Measurements from ENCODE around the gene ZNF684.
"Not testable (repeated sequence)": the region's sequence is repeated elsewhere in the genome, so short reads cannot be mapped to it uniquely, and the experiment has no call there.

ZNF684 gene

GRCh38 chr1:40553017-40553416, 21.6 kb downstream of the ZNF684 start:
- Histone ChIP-seq H3K36me3 (ENCODE audit: insufficient read depth, low read length) (no peaks in the 10 kb centered on the region; the same call in 1 of the 2 replicates), H3K79me2 (ENCODE audit: insufficient read depth, low read length) (no peaks in the 10 kb centered on the region), H4K20me1 (ENCODE audit: insufficient read depth, low read length) (no peaks in the 10 kb centered on the region), H3K4me3 (ENCODE audit: low read depth, low read length, poor library complexity, severe bottlenecking) (no peak overlapping the region), H3K9ac (ENCODE audit: low read length) (no peak overlapping the region), H3K9me3 (ENCODE audit: low read length) (no peaks in the 10 kb centered on the region), H3K4me1 (ENCODE audit: insufficient read depth, low read length, severe bottlenecking) (no peaks in the 10 kb centered on the region), H3K4me2 (ENCODE audit: low read length) (no peak overlapping the region), H3F3A (ENCODE audit: insufficient read depth, low read length) (no peaks in the 10 kb centered on the region), H3K9me2 (ENCODE audit: low read depth, low read length) (no peaks in the 10 kb centered on the region), H2AFZ (ENCODE audit: low read length) (no peak overlapping the region), H3K27ac (ENCODE audit: low read depth, low read length, poor library complexity, severe bottlenecking) (no peak overlapping the region), H3K27me3 (ENCODE audit: insufficient read depth, low read length) (no peaks in the 10 kb centered on the region)
- TF ChIP-seq, protein P1, sequence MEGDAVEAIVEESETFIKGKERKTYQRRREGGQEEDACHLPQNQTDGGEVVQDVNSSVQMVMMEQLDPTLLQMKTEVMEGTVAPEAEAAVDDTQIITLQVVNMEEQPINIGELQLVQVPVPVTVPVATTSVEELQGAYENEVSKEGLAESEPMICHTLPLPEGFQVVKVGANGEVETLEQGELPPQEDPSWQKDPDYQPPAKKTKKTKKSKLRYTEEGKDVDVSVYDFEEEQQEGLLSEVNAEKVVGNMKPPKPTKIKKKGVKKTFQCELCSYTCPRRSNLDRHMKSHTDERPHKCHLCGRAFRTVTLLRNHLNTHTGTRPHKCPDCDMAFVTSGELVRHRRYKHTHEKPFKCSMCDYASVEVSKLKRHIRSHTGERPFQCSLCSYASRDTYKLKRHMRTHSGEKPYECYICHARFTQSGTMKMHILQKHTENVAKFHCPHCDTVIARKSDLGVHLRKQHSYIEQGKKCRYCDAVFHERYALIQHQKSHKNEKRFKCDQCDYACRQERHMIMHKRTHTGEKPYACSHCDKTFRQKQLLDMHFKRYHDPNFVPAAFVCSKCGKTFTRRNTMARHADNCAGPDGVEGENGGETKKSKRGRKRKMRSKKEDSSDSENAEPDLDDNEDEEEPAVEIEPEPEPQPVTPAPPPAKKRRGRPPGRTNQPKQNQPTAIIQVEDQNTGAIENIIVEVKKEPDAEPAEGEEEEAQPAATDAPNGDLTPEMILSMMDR (IDR thresholded peaks at IDR 0.05; ENCODE audit: low read length): no peak
- TF ChIP-seq EZH2 (IDR thresholded peaks at IDR 0.05; ENCODE audit: borderline replicate concordance, low read length): no peak

- H3K27ac ChIP-seq (ENCODE audit: low read depth, low read length, poor library complexity, severe bottlenecking); H3K4me1 ChIP-seq (ENCODE audit: insufficient read depth, low read length, severe bottlenecking); H3K9ac ChIP-seq (ENCODE audit: low read length); H3K9me2 ChIP-seq (ENCODE audit: low read depth, low read length); H3K79me2 ChIP-seq (ENCODE audit: insufficient read depth, low read length); H3K36me3 ChIP-seq (ENCODE audit: insufficient read depth, low read length); H3K4me3 ChIP-seq (ENCODE audit: low read depth, low read length, poor library complexity, severe bottlenecking); H3F3A ChIP-seq (ENCODE audit: insufficient read depth, low read length); H4K20me1 ChIP-seq (ENCODE audit: insufficient read depth, low read length); H2AFZ ChIP-seq (ENCODE audit: low read length); H3K27me3 ChIP-seq (ENCODE audit: insufficient read depth, low read length); H3K9me3 ChIP-seq (ENCODE audit: low read length); H3K4me2 ChIP-seq (ENCODE audit: low read length): not testable (repeated sequence)
Observed at GRCh38 chr1:40554807-40555206, 23.4 kb downstream of the ZNF684 start.

GRCh38 chr1:40556121-40556520, 24.7 kb downstream of the ZNF684 start:
- Histone ChIP-seq H3K4me3 (ENCODE audit: low read depth, low read length, poor library complexity, severe bottlenecking) (no peak overlapping the region), H4K20me1 (ENCODE audit: insufficient read depth, low read length) (no peaks in the 10 kb centered on the region), H3K4me1 (ENCODE audit: insufficient read depth, low read length, severe bottlenecking) (no peaks in the 10 kb centered on the region), H3K27ac (ENCODE audit: low read depth, low read length, poor library complexity, severe bottlenecking) (no peak overlapping the region), H3K9me3 (ENCODE audit: low read length) (no peaks in the 10 kb centered on the region), H3K4me2 (ENCODE audit: low read length) (no peak overlapping the region), H3K27me3 (ENCODE audit: insufficient read depth, low read length) (no peaks in the 10 kb centered on the region), H3K79me2 (ENCODE audit: insufficient read depth, low read length) (no peaks in the 10 kb centered on the region), H3F3A (ENCODE audit: insufficient read depth, low read length) (no peaks in the 10 kb centered on the region), H3K9me2 (ENCODE audit: low read depth, low read length) (no peaks in the 10 kb centered on the region), H3K9ac (ENCODE audit: low read length) (no peak overlapping the region), H2AFZ (ENCODE audit: low read length) (no peak overlapping the region), H3K36me3 (ENCODE audit: insufficient read depth, low read length) (no peaks in the 10 kb centered on the region)
- TF ChIP-seq EZH2 (IDR thresholded peaks at IDR 0.05; ENCODE audit: borderline replicate concordance, low read length): no peak
- TF ChIP-seq, protein P1 (IDR thresholded peaks at IDR 0.05; ENCODE audit: low read length): no peak

DNA sequence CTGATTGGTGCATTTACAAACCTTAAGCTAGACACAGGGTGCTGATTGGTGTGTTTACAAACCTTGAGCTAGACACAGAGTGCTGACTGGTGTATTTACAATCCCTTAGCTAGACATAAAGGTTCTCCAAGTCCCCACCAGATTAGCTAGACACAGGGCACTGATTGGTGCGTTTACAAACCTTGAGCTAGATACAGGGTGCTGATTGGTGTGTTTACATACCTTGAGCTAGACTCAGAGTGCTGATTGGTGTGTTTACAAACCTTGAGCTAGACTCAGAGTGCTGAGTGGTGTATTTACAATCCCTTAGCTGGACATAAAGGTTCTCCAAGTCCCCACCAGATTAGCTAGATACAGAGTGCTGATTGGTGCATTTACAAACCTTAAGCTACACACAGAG, 26.8 kb downstream of the ZNF684 start:
- H4K20me1 ChIP-seq (ENCODE audit: insufficient read depth, low read length); H3K79me2 ChIP-seq (ENCODE audit: insufficient read depth, low read length); H3K36me3 ChIP-seq (ENCODE audit: insufficient read depth, low read length); H3K4me3 ChIP-seq (ENCODE audit: low read depth, low read length, poor library complexity, severe bottlenecking); H3K9ac ChIP-seq (ENCODE audit: low read length); H3K27ac ChIP-seq (ENCODE audit: low read depth, low read length, poor library complexity, severe bottlenecking); H3K9me2 ChIP-seq (ENCODE audit: low read depth, low read length); H3F3A ChIP-seq (ENCODE audit: insufficient read depth, low read length); H2AFZ ChIP-seq (ENCODE audit: low read length); H3K9me3 ChIP-seq (ENCODE audit: low read length); H3K4me2 ChIP-seq (ENCODE audit: low read length); H3K27me3 ChIP-seq (ENCODE audit: insufficient read depth, low read length); H3K4me1 ChIP-seq (ENCODE audit: insufficient read depth, low read length, severe bottlenecking): not testable (repeated sequence)
